HG02870 (cell line): ENCODE results near the gene CADM1.

Source experiments
- ATAC-seq: cut with Tn5 transposase; IDR thresholded peaks from one replicate; pipeline ENCODE4 v1.9.1; 2021; ENCODE audit warnings: mild to moderate bottlenecking, moderate library complexity; ENCODE audit not compliant: unreplicated experiment

CADM1 gene

DNA sequence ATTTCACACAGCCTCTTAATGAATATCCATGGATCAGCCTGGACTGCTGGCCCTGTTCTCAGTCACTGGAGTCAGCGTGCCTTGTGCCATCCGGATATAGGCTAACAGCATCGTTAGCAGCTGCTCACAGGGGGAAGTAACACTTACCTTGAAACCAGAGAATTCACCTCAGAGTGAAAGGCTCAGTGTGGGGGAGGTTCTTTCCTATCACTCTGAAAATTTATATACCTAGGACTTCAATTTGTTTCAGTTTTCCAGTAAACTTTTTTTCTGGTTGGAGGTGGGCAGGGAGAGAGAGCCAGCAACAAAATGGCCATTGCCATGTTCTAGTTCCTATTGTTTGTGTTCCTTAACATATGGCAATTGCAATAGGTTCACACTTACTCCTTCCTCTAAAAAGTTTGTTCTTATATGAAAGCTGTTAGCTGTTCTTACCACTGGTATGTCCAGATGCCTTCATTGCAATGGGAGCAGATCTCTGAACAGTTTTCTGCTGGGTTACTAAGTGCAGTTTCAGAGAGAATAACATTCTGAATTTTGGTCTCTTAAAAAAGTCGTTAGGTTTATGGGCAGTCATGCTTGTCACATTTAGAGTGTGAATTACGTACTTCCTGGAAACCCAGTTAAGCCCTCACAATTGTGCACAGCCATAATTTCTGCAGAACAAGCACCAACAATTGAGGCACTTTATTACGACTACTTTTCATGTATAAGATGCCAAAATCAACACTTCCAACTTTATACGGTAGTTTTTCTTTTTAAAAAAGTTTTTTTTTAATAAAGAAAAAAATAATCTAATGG, 247.6 kb downstream of the CADM1 start:
- ATAC-seq, result peak; percentile 92

DNA sequence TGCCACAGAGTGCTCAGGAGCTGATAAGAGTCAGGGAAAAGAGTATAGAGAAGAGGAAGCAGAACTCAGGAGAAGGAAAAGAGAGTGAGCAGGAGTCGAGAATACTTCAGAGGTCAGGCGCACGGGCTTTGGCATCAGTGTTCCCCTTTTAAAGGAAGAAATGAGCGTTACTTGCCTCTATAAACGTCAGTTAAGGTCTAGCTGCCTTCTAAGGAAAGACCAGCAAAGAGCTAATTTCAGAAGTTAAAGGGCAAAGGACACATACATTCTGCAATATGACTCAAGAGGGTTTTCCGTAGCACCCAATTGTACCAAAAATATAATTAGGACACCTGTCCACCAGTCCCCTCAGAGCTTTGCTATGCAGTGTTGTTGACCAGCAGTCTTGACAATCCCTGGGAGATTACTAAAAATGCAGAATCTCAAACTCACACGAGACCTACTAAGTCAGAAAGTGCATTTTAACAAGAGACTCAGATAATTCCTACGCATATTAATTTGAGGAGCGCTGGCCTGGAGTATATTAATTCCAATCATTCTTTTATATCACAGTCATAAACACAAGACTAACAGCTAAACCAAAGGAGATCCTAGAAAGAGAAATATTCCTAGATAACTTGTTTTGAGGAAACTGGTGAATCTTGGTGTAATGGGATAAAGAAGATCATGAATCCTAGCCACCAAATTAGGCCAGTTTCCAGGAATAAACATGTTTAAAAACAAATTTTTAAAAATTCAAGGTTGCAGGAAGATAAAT, 249.0 kb downstream of the CADM1 start:
- ATAC-seq, result no peak

DNA sequence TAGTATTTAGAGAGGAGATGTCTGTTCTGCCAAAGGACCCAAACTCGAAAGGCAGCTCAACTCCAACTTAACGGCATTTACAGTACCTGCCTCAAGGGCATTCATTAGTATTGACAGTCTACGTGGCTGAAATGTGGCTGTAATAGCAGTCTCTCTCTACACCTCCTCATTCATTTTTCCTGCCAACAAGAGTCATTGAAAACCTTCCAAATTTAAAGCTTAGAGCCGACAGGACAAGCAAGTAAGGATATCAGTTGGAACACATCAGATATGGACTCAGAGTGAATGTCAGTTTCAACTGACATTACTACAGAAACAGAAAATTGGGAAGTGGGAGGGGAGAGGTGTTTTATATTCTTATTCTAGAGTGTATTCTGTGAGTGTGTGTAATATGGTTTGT, 253.1 kb downstream of the CADM1 start:
- ATAC-seq, result no peak

DNA sequence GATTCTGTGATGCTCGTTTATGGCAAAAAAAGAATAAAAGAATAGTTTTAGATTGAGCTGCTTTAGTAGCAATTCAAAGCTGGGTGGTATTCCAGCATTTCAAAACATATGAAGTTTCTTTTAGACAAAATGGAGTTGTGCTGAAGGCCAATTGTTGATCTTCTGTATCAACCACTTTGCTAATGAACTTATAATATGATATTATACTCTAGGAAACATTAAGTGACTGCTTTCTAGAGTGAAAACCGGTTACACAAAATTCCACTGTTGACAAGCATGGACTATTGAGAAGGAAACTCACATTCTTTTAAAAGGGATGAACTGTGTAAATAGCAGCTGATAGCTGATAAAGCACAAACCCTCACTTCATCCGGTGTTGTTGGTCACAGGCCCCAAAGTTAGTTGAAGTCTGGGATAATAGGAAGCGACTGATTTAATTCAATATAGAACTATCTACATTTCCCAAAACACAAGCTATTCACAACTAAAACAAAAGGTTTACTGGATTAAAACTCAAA, 255.1 kb downstream of the CADM1 start:
- ATAC-seq, result no peak

DNA sequence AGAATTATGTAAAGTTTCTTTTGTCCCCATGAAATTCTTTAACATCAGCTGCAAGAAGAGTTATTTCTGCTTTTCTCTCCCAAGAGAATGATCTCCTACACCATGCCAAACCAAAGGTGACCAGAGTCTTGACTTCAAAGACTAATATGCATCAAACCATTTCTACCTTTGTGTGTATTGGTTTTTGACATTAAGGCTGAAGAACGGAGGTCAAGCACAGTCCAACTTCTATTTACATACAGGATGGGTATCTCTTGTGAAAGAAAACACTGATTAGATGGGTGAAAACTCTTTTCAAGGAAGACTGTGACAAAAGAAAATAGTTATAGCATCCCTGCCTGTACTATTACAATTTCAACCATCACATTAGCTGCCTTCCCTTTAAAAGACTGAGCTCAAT, 256.3 kb downstream of the CADM1 start:
- ATAC-seq, result no peak

DNA sequence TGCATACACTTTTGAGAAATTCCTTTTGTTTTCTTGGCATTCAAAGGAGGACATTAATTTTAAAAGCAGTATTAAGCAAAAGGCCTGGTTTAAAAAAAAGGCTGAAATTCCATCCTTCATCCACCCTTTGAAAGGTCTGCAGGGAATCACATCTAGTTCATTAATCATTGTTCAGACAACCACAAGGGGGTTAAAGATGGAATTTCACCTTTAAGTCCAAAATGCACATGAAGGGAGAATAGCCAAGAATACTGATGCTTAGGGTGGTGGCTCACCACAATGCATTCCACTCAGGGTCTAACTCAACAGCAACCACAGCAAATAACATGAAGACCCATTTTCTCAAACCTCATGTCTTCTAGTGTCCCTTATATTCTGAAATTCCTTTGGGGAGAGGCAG, 256.9 kb downstream of the CADM1 start:
- no peak for ATAC-seq

DNA sequence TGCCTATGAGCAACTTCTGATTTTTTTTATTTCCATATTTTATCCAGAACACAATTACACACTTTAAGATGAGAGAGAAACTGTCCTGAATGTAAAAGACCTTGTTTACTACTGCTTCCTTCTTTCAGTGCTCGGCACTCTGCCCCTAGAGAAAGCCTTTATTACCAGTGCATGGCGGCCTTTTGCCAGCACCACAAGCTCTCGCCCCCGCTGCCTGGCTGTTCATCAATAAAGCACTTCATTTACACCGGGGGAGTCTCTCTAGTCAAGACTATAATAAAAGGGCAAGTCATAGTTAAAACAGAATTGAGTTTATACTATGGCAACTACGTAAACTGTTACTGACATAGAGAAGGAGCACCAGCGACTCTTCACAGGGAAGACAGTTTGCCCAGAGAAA, 259.5 kb downstream of the CADM1 start:
- ATAC-seq, result no peak

DNA sequence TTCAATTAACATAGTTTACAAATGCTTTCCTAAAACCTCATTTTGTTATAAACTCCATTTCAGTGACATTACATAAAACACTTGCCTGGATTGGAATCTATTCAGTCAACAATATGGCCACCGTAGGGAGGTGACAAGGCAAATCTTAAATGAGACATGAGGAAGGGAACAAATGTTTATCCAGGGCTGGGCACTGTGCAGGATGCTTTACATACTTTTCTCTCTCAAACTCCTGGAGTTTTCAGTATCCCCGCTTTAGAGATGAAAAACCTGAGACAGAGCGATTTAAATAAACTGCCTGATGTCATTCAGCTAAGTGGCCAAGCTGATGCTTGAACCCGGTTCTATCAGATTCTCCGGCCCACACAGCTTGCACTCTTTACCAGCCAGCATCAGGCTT, 259.9 kb downstream of the CADM1 start:
- no peak for ATAC-seq

DNA sequence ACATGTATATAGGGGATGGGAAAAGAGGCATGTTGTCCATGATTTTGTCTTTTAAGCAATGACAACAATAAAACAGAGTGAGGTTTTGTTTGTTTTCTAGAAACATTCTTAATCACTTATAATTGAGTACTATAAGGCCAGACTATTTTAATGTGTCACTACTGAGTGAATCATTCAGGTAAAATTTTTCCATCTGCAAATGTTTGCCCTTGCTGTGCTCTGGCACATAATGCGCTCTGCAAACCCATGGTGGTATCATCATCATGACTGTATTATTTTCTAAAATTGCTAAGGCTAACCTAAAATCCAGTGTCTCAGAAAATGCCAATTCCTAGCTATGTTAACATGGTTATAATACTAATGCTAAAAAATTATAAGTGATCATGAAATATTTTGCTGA, 261.2 kb downstream of the CADM1 start:
- ATAC-seq, result no peak

DNA sequence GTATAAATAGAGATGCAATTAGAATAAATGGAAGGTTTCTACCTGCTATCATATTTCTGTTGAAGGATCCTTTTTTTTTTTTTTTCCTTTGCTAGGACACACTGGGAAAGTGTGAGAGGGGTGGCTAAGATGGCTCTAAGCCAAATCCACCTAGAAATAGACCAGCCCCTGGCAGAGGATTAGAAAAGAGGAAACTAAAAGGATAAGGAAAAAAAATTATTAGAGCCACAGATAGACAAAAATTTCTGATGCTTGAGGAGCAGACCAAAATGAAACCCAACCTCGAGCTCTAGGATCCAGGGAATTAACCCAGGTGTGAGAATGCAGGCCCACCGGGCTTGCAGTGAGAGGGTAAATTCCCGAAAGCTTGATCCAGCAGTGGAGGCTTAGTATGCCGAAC, 262.3 kb downstream of the CADM1 start:
- no peak for ATAC-seq

DNA sequence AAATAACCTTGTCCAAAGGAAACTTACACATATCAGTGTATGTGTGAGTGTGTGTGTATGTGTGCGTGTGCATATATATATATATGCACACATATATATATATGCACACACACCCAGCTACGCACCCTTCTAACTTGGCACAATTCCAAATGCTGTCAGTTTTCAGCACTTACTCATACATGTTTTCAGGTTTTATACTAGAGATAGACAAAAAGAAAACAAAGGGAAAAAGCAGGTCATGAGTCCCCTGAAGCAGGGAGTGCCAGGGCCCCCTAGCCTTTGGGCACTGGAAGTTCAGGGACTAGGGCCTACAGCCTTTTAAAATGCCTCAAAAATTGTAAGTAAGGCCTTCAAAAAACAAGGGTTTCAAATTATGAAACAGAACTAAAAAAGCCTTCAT, 265.4 kb downstream of the CADM1 start:
- ATAC-seq, result no peak

DNA sequence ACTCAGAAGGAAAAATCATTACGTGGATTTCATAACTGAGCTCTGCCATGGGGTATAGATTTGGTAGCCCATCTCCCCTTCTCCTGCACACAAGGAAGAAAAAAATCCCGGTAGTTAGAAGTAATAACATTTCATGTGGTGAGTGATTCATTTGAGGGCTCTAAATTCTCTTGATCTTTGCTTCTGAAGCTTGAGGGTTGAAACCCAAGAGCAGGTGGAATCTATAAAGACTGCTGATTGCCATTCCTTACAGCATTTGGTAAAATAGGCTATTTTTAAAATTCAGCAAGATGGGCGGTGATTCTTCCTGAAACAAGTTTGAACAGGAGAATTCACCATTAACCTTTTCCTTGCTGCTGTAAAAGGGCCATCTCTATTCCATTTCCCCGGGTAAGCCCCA, 266.1 kb downstream of the CADM1 start:
- no peak for ATAC-seq

DNA sequence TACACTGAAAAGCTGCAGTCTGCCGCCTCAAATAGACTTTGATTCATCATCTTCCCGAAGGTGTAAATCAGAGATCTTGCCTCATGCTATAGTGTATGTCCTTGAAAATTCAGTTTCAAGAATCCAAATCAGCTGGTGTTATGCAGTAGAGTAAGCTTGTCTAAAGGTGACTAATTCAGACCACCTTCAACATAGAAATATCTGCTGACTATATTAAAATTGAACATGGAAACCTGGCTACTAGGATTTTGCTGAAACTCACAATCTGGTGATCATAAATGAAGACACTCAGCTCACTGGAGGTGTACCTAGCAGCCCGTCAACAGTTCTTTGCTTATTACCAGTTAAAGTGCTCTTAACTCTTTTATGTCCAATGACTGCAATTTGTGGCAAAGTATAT, 266.6 kb downstream of the CADM1 start:
- ATAC-seq, result no peak

DNA sequence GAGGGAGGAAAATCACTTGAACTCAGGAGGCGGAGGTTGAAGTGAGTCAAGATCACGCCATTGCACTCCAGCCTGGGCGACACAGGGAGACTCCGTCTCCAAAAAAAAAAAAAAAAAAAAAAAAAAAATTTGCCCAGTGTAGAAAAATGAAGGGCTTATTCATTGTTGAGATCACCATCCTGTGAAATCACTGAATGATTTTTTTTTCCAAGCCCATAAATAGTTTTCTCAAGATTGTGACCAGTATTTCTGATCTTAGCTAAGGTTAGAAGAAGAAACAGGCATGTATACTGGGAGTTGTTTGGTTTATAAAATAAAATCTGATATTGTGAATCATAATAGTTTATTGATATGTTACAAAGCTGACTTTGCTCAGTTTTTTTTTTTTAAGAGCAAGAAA, 269.4 kb downstream of the CADM1 start:
- no peak for ATAC-seq

DNA sequence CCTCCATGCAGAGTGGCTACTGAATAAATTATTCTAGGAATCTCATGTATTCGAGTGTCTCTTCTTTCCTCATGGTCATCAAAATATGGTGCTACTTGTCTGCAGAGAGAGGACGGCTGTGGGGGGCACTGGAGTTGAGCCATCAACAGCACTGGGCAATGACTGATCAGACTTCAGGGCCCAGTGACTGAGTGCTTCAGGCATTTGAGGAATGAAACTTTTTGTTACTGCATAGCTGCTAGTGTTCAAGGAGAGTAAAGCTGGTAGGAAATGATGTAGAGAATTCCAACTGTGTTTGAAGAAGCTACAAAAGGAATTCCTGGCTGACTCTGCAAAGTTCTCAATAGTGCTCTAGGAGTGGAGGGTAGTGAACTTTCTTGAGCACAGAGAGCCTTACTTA, 277.7 kb downstream of the CADM1 start:
- no peak for ATAC-seq

DNA sequence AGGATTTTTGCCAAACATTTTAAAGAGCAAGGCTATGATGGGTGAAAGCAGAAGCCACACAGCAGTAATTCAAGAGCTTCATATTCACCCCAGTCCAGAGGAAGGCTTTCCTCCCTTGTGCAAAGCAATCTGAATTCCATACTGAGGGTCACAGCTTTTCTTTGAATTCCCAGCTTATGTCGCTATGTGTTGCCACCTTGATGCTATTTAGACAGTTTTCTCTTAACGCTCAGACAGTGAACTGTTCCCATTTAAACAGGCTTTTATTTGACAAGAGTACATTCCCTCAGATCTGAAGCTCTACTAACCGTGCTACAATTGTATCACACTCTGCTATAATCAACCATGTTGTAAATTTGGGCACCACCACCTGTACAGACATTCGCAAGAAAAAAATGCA, 279.7 kb downstream of the CADM1 start:
- ATAC-seq, result no peak

DNA sequence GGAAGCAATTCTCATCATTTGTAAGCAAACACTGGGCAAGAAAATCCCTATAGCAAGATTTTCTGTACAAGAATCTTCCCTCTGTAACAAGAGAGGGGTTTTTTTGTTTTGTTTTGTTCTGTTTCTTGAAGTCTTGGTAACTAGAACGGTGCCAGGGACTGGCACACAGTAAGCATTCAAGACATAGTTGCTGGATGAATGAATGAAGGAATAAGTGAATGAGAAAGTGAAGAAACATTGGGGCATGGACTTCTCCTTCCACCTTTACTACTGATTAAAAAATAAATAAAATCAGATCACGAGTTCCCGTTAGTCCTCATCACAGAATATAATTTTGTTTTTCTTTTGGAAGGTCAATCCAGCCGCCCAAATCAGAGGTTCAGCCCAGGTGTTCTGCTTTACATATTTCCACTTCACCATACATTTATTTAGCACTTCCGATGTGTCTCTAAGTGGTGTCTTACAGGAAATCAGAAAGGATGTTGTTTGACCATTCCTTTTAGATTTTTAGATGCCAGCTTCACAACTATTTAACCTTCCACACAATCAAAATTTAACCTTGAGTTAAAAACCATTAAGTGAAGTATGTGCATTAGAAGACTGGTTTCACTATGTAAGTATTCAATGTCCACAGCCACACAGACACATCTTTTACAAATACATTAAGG, 281.2 kb downstream of the CADM1 start:
- ATAC-seq, result peak; percentile 23

DNA sequence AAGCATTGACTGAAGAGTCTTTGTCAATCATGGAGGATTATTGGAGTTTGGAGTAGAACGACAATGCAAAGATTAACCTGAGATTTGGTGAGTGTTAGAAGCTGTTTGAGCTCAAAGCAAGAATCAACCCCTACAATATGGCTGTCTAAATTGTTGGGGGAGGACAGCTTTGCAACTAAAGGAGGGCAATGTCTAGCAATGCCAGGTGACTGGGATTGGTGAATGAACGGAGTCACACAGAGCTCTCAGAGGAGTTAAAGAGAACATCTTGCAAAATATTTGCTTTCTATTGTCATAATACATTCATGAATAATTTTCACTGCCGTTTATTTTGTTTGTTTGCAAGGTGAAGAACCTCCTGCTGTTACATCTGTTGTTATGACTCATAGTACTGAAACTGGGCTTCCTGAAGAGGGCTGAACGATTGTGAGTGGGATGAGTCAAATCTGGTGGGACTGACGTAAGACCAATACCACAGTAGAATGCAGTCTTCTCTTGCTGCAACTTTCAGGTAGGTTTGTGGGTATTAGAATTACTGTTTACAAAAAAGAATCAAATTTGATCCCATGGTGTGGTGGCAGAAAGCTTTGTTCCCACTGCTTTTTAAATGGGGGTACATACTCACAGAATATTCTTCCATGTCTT, 281.9 kb downstream of the CADM1 start:
- ATAC-seq, result peak; percentile 94

DNA sequence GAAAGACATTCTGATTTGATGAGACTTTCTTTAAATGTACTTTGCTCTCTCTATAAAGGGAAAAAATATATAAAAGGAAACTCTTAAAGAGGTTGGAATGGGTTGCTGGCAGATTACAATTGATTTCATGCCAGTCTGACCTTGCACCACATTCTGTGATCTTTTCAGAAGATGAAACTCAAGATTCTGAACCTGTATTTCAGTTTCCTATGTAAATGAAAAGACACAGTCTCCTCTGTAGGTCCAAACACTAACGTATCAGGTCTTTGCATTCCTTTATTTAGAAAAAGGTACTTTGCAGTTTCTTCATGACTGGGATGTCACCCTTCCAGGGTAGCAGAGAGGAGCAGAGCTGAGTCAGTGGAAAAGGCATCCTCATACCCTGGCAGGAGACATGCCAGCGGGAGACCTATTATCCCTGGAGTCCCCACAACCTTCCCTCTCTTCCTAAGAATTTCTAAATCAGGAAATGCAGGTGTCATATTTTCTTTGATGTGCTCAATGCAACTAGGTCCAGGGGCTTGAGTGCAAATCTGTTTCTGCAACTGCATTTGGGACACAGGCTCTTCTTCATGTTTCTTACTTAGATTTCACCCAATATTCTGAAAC, 282.6 kb downstream of the CADM1 start:
- peak; percentile 37 for ATAC-seq

DNA sequence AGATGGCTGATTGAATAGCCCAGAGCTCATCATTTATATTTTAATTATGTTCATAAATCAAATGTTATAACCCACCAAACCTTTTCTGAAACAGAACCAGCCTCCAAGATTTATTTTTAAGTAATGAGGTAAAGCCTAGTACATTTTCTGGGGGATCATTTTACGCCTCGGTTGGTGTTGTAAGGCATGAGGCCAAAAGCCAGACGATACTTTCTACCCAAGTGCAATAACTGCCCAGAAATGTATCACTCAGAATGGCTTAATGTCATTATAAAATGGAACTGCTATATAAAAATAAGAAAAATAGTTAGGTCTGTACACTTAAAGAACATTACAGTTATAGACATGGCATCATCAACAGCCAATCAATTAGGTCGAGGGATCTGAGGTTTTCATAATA, 283.3 kb downstream of the CADM1 start:
- no peak for ATAC-seq

DNA sequence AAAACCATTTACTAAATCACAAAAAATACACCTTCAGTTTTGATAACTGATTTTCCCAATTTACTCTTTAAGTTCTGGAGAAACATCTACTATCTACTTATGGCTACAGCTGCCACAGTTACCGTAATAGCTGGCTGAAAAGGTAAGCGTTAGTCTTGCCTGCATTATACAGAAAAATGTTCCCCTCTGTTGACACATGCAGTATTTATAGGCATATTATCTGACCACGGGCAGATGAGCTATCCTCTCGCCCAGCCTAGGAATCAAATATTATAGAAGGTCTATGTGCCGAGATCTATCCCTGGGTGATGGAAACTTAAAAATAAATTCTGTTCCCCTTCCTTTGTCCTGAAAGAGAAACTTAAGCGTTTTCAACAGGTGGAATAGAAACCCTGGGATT, 283.8 kb downstream of the CADM1 start:
- ATAC-seq, result no peak
